ENCODE results near the gene TACR1.

DNA sequence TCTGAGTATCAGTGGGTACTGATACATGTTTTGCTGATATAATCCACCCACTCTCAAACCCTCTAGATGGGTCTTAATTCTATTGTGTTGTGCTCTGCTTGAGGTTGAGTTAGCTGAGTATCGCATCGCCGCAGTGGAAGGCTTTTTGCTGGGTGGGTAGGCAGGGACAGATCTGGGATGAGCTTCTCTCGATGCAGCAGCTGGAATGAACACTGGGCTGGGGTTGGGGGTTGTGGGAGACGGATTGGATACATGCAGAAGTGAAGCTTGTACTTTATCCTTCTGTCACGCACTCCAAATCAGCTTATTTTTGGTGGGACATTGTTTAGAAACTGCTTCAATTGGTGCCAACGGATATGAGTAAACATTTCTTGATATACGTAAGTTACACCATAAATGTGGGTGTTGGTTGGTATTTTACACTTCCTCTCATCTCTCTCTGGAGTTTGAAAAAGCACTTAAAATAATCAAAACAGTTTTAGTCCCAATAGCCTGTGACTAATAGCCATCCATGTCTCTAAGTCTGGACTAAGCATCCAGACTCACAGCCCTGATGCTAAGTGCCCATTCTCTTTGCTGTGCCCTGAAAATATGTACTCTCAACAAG, 133.8 kb downstream of the TACR1 start:
- no peak for TF ChIP-seq POLR2A (IDR thresholded peaks at IDR 0.05; ENCODE audit: low read depth, low read length)
- TF ChIP-seq, protein P1, sequence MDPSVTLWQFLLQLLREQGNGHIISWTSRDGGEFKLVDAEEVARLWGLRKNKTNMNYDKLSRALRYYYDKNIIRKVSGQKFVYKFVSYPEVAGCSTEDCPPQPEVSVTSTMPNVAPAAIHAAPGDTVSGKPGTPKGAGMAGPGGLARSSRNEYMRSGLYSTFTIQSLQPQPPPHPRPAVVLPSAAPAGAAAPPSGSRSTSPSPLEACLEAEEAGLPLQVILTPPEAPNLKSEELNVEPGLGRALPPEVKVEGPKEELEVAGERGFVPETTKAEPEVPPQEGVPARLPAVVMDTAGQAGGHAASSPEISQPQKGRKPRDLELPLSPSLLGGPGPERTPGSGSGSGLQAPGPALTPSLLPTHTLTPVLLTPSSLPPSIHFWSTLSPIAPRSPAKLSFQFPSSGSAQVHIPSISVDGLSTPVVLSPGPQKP (IDR thresholded peaks at IDR 0.05; ENCODE audit: borderline replicate concordance, low read depth, low read length), result no peak
- no peak for TF ChIP-seq RFX5 (IDR thresholded peaks at IDR 0.05; ENCODE audit: low read depth, low read length)
- TF ChIP-seq, protein P2, sequence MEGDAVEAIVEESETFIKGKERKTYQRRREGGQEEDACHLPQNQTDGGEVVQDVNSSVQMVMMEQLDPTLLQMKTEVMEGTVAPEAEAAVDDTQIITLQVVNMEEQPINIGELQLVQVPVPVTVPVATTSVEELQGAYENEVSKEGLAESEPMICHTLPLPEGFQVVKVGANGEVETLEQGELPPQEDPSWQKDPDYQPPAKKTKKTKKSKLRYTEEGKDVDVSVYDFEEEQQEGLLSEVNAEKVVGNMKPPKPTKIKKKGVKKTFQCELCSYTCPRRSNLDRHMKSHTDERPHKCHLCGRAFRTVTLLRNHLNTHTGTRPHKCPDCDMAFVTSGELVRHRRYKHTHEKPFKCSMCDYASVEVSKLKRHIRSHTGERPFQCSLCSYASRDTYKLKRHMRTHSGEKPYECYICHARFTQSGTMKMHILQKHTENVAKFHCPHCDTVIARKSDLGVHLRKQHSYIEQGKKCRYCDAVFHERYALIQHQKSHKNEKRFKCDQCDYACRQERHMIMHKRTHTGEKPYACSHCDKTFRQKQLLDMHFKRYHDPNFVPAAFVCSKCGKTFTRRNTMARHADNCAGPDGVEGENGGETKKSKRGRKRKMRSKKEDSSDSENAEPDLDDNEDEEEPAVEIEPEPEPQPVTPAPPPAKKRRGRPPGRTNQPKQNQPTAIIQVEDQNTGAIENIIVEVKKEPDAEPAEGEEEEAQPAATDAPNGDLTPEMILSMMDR (conservative IDR thresholded peaks at IDR 0.05; ENCODE audit: low read depth, low read length), result no peak
- TF ChIP-seq MAFK (IDR thresholded peaks at IDR 0.05; ENCODE audit: low read depth, low read length), result no peak
- TF ChIP-seq RCOR1 (IDR thresholded peaks at IDR 0.05; ENCODE audit: insufficient replicate concordance, low read length), result no peak
- no peak for TF ChIP-seq MXI1 (IDR thresholded peaks at IDR 0.05; ENCODE audit: borderline replicate concordance, low read depth, low read length)
- TF ChIP-seq CEBPB (IDR thresholded peaks at IDR 0.05; ENCODE audit: low read depth, low read length), result no peak
